HEK293T (cell line): Measurements from ENCODE around the gene ATP5MG.

ENCODE experiments used
- BHLHE40 ChIP-seq: fragments of 450-650 bp; IDR thresholded peaks from 2 replicates; pipeline ENCODE4 v1.6.1; 2016; ENCODE audit warnings: mild to moderate bottlenecking, moderate library complexity, borderline replicate concordance
- ELF4 ChIP-seq: fragments of 450-650 bp; IDR thresholded peaks from 2 replicates; pipeline ENCODE4 v1.6.1; 2017; ENCODE audit warnings: antibody characterized with exemption
- FOXK2 ChIP-seq: fragments of 450-650 bp; IDR thresholded peaks from 2 replicates; pipeline ENCODE4 v1.6.1; 2016; ENCODE audit warnings: mild to moderate bottlenecking
- FOXM1 ChIP-seq: fragments of 450-650 bp; IDR thresholded peaks from 2 replicates; pipeline ENCODE4 v1.6.1; 2017; ENCODE audit warnings: mild to moderate bottlenecking, borderline replicate concordance
- HDGF ChIP-seq: fragments of 450-650 bp; IDR thresholded peaks from 2 replicates; pipeline ENCODE4 v1.6.1; 2017; ENCODE audit warnings: antibody characterized with exemption, borderline replicate concordance
- L3MBTL2 ChIP-seq: fragments of 450-650 bp; conservative IDR thresholded peaks from 2 replicates; pipeline ENCODE4 v1.6.1; 2016; ENCODE audit warnings: mild to moderate bottlenecking
- NFRKB ChIP-seq: fragments of 450-650 bp; IDR thresholded peaks from 2 replicates; pipeline ENCODE4 v1.6.1; 2016; ENCODE audit warnings: mild to moderate bottlenecking, moderate library complexity
- SP1 ChIP-seq: fragments of 450-650 bp; IDR thresholded peaks from 2 replicates; pipeline ENCODE4 v1.6.1; 2017
- SUZ12 ChIP-seq: fragments of 450-650 bp; IDR thresholded peaks from 2 replicates; pipeline ENCODE4 v1.6.1; 2016; ENCODE audit warnings: mild to moderate bottlenecking
- TARDBP ChIP-seq: fragments of 450-650 bp; IDR thresholded peaks from 2 replicates; pipeline ENCODE4 v1.6.1; 2016

DNA sequence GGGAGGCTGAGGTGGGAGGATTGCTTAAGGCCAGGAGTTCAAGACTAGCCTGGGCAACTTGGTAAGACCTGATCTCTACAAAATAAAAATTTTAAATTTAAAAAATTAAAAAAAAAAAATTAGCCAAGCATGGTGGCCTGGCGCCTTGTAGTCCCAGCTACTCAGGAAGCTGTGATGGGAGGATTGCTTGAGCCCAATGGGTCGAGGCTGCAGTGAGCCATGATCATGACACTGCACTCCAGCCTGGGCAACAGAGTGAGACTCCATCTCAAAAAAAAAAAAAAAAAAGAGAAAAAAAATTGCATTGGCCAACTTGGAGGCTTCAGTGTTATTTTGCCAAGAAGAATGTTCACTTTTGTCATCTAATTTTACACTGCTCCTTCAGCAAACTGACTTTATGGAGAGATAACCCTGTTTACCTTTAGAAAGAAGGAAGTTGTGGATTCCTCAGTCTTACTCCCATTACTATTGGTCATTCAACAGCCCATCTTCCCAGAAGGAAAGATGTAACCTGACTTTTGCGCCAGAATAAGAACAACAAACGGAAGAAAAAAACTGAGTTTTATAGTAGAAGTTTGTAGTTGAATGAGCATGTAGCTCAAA is 48.0 kb downstream of the ATP5MG start:
- TF ChIP-seq ELF4 (no peak), SP1 (no peak), L3MBTL2 (no peak), FOXK2 (no peak), BHLHE40 (no peak), SUZ12 (no peak), FOXM1 (no peak), NFRKB (no peak), TARDBP (no peak), HDGF (no peak)
